ENCODE results near the gene KLF4.
A peak's percentile ranks its signal among the peaks of the same experiment; 100 is the strongest.

DNA sequence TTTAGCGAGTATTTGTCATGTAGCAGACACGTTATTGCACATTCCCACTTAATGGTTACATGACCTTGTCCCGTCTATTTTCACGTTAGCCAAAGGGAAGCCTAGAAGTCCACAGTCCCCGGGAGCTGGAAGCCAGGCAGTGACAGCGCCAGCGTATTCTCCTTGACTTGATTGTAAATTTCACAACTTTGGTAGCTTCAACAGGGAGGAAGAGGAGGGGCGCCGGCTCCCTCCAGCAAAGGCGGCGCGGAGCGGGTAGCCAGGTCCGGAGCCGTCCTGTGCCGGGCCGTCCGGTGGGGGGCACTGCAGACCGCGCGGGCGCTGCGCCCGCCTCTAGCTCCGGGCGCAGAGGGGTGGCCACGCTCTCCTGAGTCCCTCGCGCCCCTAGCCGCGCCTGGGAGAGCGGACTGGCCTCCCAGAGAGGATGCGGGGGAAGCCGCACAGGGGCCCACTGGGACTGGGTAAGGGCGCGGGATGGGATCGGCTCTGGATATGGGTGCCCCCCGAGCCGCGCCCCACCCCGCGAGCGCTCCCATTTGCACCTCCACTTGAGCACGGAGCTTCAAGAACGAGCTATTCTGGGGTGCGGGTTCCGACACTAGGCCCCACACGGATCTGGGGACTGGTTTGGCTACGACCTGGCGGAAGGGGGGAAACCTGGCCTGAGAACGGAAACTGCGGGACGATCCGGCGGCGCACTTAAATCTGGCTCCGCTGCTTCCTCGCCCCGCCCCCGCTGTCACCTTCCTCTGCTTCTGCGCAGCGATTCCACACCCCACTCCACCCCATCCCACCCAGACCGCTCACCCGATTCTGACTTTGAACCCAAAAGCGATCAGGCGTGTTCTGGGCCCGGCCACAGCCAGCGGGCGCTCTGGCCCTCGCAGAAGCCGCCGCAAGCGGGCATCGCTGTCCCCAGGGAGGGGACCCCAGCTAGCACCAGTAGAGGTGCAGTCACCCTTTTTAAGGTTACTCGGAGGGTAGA, 23.8 kb downstream of the KLF4 start:
- TF ChIP-seq, protein P1, sequence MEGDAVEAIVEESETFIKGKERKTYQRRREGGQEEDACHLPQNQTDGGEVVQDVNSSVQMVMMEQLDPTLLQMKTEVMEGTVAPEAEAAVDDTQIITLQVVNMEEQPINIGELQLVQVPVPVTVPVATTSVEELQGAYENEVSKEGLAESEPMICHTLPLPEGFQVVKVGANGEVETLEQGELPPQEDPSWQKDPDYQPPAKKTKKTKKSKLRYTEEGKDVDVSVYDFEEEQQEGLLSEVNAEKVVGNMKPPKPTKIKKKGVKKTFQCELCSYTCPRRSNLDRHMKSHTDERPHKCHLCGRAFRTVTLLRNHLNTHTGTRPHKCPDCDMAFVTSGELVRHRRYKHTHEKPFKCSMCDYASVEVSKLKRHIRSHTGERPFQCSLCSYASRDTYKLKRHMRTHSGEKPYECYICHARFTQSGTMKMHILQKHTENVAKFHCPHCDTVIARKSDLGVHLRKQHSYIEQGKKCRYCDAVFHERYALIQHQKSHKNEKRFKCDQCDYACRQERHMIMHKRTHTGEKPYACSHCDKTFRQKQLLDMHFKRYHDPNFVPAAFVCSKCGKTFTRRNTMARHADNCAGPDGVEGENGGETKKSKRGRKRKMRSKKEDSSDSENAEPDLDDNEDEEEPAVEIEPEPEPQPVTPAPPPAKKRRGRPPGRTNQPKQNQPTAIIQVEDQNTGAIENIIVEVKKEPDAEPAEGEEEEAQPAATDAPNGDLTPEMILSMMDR (conservative IDR thresholded peaks at IDR 0.05 in 1 of 2, IDR thresholded peaks at IDR 0.05 in 1 of 2; ENCODE audit: extremely low read depth in 1 of 2, insufficient read depth in 1 of 2, low read depth in 1 of 2, low read length in 2 of 2) = peak; percentile 63 to 83
- no peak for TF ChIP-seq EZH2 (IDR thresholded peaks at IDR 0.05; ENCODE audit: borderline replicate concordance, low read length)
